ENCODE results near the gene ZNF277.

ZNF277 gene

GRCh38 chr7:112214268-112214667 lies 7.8 kb downstream of the ZNF277 start:
- no peak for TF ChIP-seq CTCF (IDR thresholded peaks at IDR 0.05)

GRCh38 chr7:112214883-112215282 lies 8.4 kb downstream of the ZNF277 start:
- TF ChIP-seq CTCF (IDR thresholded peaks at IDR 0.05): no peak

GRCh38 chr7:112215787-112216186 lies 9.3 kb downstream of the ZNF277 start:
- TF ChIP-seq CTCF (IDR thresholded peaks at IDR 0.05): no peak

- no peak for TF ChIP-seq CTCF (IDR thresholded peaks at IDR 0.05)
Measured at GRCh38 chr7:112220877-112221434, 14.5 kb downstream of the ZNF277 start.

GRCh38 chr7:112223310-112223709 lies 16.8 kb downstream of the ZNF277 start:
- TF ChIP-seq CTCF (IDR thresholded peaks at IDR 0.05): no peak

GRCh38 chr7:112224186-112224585 lies 17.7 kb downstream of the ZNF277 start:
- no peak for TF ChIP-seq CTCF (IDR thresholded peaks at IDR 0.05)

- no peak for TF ChIP-seq CTCF (IDR thresholded peaks at IDR 0.05)
Measured at GRCh38 chr7:112225006-112225405, 18.5 kb downstream of the ZNF277 start.

DNA sequence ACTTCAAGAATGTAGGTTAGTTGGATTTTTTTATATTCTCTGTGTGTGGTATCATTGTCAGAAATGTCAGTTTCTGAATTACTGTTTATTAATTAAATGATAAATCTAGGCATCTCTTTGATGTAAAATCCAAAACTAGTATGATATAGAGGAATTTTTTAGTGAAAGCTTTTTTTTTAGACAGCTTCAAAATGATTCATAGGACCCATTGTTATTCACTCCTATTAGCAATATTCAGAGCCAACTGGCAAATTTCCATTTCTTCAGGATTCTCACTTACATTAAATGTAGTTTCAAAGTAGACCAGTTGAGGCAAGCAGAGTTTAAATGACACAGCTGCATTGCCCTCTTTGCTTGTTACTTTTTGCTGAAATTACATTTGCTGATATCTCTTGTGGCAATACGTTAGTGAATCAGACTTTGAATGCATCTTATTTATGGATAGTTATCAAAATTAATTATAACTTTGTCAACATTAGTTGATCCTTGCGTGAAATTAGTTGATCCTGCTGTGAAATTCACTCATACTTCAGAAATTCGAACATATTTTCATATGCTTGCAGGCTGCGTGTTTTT lies 20.3 kb downstream of the ZNF277 start:
- TF ChIP-seq CTCF (IDR thresholded peaks at IDR 0.05): no peak
